Inflammatory macrophage treated with lipopolysaccharide for 1 hour (primary cell): Measurements from ENCODE around the gene NAGK.

Source experiments
- DNase-seq, 2 donors: peaks; one replicate each; pipeline ENCODE4 v3.0.0-alpha.2; 2020 to 2022

Gene NAGK

DNA sequence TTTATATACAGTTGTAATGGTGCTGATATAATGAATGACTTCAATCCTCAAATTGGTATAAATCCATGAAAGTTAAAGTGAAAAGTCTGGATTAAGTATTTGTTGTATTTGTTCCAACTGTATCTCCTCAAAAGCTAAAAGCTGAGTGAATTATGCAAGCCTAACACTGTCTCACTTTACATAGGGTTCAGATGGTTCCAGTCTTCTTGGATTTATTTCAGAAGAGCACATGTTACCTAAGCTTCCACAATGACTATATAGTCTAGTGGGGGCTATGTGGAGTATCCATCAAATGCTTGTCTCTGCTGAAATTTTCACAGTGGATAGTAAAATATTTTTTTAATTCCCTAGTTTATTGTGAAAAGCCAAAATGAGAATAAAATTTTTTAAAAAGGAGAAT lies 48.6 kb downstream of the NAGK start:
- no peak for DNase-seq

- DNase-seq, result no peak
Observed at GRCh38 chr2:71120195-71120594, 51.7 kb downstream of the NAGK start.

GRCh38 chr2:71121479-71121878 lies 53.0 kb downstream of the NAGK start:
- no peak for DNase-seq

- DNase-seq, result no peak
Observed at GRCh38 chr2:71122387-71123298, 54.2 kb downstream of the NAGK start.

GRCh38 chr2:71125506-71126294 lies 57.3 kb downstream of the NAGK start:
- DNase-seq, result no peak

- no peak for DNase-seq
Observed at GRCh38 chr2:71126957-71127356, 58.5 kb downstream of the NAGK start.
